Activated naive CD4-positive, alpha-beta T cell treated with anti-CD3 and anti-CD28 coated beads for 36 hours (primary cell): ENCODE data around the gene CCL24. TPM values are rescaled to one million over a fixed set of nuclear protein-coding genes. Genes with fewer than 3 reads are reported as not detected.

Experiments used
- CTCF ChIA-PET: fragments of 350-600 bp; sonication (Branson Sonifier 250); formaldehyde crosslinking; loops from one replicate; lab custom pipeline; 2021; ENCODE audit warnings: antibody characterized with exemption; lab: Charles Lee
- DNase-seq: peaks from one replicate; pipeline ENCODE4 v3.0.0-alpha.2; 2020
- H3K27ac Mint-ChIP-seq: one replicate; pipeline ENCODE4 v1.8.0; 2021; ENCODE audit warnings: mild to moderate bottlenecking, mixed read lengths
- H3K27me3 Mint-ChIP-seq: one replicate; pipeline ENCODE4 v1.8.0; 2021; ENCODE audit warnings: low read depth, mixed read lengths
- H3K36me3 Mint-ChIP-seq: one replicate; pipeline ENCODE4 v1.8.0; 2021; ENCODE audit warnings: low read depth, mixed read lengths
- H3K4me1 Mint-ChIP-seq: one replicate; pipeline ENCODE4 v1.8.0; 2021; ENCODE audit warnings: low read depth, mixed read lengths
- H3K4me3 Mint-ChIP-seq: one replicate; pipeline ENCODE4 v1.8.0; 2021; ENCODE audit warnings: mild to moderate bottlenecking, moderate library complexity, mixed read lengths
- H3K9me3 Mint-ChIP-seq: one replicate; pipeline ENCODE4 v1.8.0; 2021; ENCODE audit warnings: mixed read lengths
- intact Hi-C: fragments of 100-400 bp; cut with micrococcal nuclease; formaldehyde crosslinking; loops from one replicate; pipeline ENCODE4 v1.15.1; 2023
- total RNA-seq, 2 experiments: library from RNA; stranded (reverse); gene quantifications; one replicate each; pipeline ENCODE4 v1.2.3, GENCODE V29; 2021

The CCL24 gene
- total RNA-seq, 2 experiments from 2014 or later, result not detected

DNA sequence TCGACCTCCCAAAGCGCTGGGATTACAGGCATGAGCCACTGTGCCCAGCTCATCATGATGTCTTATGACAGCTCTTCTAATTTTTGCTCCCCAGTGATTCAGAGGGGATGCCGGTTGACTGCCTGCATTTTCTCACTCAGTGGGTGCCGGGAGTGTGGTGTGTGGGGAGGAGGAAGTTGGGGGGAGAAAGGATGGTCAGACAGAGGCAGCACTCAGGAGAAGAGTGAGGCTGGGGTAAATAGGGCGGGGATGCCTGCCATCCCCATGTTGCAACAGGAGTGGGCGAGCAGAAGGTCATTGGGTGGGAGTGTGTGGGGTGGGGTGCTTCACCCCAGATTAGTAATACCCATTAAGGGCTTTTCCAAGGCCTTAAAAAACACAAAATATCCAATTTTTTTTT lies 3.5 kb upstream of the CCL24 start:
- no peaks in the 10 kb centered on the region for H3K4me1 Mint-ChIP-seq
- intact Hi-C loops, result no loop called here
- no peak overlapping the region for H3K4me3 Mint-ChIP-seq
- no peak overlapping the region for H3K27ac Mint-ChIP-seq
- H3K27me3 Mint-ChIP-seq, result peaks cover 3% of the 10 kb centered on the region
- CTCF ChIA-PET, result interaction anchor here (0.6 kb wide), 1 partner anchor 157 kb away, joined by 4 read pairs; no protein-coding TSS in a partner anchor
- no peaks in the 10 kb centered on the region for H3K9me3 Mint-ChIP-seq
- no peak for DNase-seq
- H3K36me3 Mint-ChIP-seq, result no peaks in the 10 kb centered on the region

DNA sequence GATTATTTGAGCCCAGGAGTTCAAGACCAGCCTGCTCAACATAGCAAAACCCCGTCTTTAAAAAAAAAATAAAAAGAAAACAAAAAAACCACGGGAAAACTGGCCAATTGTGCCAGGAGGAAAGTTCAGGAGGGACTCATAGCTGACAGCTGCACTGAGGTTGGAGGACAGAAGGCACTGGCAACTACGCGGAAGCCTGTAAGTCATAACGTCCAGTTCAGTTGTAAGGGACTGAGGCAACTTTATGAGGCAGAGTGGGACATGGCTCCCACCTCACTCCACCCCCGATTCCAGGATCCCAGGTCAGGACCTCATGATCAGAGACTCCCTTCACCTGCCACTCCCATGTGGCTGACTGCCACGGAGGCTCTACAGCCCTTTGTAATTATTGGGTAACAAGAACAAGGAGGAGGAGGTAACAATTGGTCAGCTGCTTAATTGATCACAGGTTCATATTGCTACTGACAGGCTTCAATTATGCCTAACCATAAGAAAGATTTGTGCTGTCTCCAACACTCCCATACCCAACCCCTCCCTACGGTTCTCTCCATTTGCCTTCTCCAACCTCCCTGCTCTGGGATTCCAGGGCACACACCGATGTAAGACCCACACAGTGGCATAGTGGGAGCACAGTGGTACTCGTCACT lies 1.9 kb upstream of the CCL24 start:
- no peak overlapping the region for H3K27ac Mint-ChIP-seq
- no peaks in the 10 kb centered on the region for H3K36me3 Mint-ChIP-seq
- H3K27me3 Mint-ChIP-seq, result peaks cover 3% of the 10 kb centered on the region
- intact Hi-C loops, result no loop called here
- no peaks in the 10 kb centered on the region for H3K4me1 Mint-ChIP-seq
- DNase-seq, result no peak
- H3K9me3 Mint-ChIP-seq, result no peaks in the 10 kb centered on the region
- H3K4me3 Mint-ChIP-seq, result no peak overlapping the region
- CTCF ChIA-PET, result interaction anchor here (1.0 kb wide), 1 partner anchor 139 kb away, joined by 3 read pairs; no protein-coding TSS in a partner anchor

DNA sequence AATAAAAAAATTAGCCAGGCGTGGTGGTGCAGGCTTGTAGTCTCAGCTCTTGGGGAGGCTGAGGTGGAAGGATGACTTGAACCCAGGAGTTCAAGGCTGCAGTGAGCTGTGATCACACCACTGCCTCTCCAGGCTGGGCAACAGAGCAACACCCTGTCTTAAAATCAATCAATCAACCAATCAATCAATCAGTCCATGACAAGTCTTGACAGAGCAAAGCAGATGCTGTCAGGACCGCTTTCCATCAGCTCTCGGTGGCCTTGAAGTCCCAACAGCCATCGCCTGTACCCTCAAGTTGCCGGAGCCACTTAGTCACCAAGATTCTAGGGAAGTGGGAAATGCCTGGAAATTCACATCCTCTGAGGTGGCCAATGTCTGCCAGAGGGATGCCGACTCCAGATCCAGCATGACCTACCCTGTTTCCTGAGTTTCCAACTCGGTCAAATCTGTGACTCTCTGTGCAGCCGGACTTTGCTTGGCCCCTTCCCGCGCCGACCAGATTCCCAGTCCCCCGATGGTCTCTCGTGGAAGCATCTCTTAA lies 871 bp upstream of the CCL24 start:
- no peak for DNase-seq
- Mint-ChIP-seq H3K27me3 (peaks cover 3% of the 10 kb centered on the region), H3K4me3 (no peak overlapping the region), H3K27ac (no peak overlapping the region), H3K4me1 (no peaks in the 10 kb centered on the region), H3K9me3 (no peaks in the 10 kb centered on the region), H3K36me3 (no peaks in the 10 kb centered on the region)
- intact Hi-C loops, result no loop called here
- CTCF ChIA-PET, result no interaction called here

DNA sequence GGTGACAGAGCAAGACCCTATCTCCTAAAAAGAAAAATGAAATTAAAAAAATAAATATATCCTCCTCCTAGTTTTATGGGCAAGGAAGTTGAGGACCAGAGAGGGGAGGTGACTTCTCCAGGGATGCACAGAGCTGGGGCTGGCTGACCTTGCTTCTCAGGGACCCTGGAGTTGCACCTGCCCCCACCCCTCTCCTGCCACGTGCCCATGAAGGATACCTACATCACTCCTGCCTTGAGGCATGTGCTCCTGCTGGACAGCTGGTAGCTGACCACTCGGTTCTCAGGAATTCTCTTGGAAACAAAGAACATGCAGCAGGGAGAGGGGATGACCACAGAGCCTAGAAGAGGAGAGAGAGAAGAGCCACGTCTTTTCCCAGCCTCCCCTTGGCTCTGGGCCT lies 522 bp downstream of the CCL24 start:
- Mint-ChIP-seq H3K4me3 (no peak overlapping the region), H3K4me1 (no peaks in the 10 kb centered on the region), H3K36me3 (no peaks in the 10 kb centered on the region), H3K9me3 (no peaks in the 10 kb centered on the region), H3K27ac (no peak overlapping the region), H3K27me3 (peaks cover 3% of the 10 kb centered on the region)
- CTCF ChIA-PET, result no interaction called here
- no peak for DNase-seq
- intact Hi-C loops, result no loop called here

DNA sequence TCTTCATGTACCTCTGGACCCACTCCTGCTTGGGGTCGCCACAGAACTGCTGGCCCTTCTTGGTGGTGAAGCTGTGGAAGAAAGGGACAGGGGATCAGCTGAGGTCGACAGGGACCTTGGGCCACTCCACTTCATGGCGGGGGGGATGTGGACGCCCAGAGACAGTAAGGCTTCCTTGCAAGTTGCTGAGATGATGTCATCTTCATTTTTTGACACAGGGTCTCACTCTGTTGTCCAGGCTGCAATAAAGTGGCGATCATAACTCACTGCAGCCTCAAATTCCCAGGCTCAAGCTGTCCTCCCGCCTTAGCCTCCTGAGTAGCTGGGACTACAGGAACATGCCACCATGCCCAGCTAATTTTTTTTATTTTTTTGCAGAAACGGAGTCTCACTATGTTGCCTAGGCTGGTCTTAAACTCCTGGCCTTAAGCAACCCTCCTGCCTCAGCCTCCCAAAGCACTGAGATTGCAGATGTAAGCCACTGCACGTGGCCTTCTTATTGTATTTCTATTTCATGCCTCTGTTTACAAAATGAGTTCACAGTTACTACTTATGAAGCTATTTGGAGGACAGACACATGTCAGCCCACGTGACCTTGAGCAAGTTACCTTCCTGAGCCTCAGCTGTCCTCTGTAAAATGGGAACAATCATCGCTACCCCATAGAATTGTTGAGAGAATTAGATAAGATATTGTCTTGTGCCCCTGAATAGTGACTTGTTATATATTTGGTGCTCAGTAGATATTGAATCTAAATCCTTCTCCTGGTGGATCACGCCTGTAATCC lies 1.5 kb downstream of the CCL24 start:
- Mint-ChIP-seq H3K27ac (no peak overlapping the region), H3K4me3 (no peak overlapping the region), H3K9me3 (peaks cover 7% of the 10 kb centered on the region), H3K36me3 (no peaks in the 10 kb centered on the region), H3K27me3 (peaks cover 3% of the 10 kb centered on the region), H3K4me1 (no peaks in the 10 kb centered on the region)
- intact Hi-C loops, result no loop called here
- DNase-seq, result no peak
- CTCF ChIA-PET, result no interaction called here

DNA sequence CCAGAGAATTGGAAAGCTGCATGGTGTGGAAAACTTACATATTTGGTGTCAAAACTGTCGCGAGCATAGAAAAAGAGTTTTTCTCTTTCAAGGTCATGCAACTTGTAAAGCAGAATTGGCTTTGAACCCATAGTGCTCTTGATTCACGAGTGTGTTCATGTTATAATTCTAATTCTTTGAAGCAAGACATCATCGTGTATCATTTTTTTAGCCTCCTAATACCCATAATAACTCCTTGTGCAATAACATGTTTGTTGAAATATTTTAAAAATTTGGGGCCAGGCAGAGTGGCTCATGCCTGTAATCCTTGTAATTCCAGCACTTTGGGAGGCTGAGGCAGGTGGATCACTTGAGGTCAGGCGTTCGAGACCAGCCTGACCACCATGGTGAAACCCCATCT lies 4.2 kb downstream of the CCL24 start:
- no peak for DNase-seq
- Mint-ChIP-seq H3K27ac (no peak overlapping the region), H3K36me3 (peaks cover 2% of the 10 kb centered on the region), H3K4me1 (no peaks in the 10 kb centered on the region), H3K9me3 (peaks cover 15% of the 10 kb centered on the region), H3K4me3 (no peak overlapping the region), H3K27me3 (peaks cover 3% of the 10 kb centered on the region)
- CTCF ChIA-PET, result interaction anchor here (0.6 kb wide), 1 partner anchor 145 kb away, joined by 3 read pairs; no protein-coding TSS in a partner anchor
- intact Hi-C loops, result no loop called here

DNA sequence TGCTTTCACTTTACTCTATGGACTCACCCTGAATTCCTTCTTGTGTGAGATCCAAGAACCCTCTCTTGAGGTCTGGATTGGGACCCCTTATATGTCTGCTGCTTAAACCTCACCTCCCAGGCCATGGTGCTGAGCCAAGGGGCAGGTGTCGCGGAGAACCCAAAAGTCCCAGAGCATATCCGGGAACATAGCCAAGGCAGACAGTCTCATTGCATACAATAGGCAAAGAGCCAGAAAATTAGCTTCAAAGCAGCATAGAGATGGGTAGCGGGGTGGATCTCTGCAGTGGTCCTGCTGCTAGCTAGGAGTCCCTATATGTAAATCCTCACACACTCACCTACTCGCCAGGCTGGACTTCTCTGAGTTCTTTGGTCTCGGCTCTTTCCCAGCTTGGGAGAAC lies 5.5 kb downstream of the CCL24 start:
- intact Hi-C loops, result no loop called here
- H3K27ac Mint-ChIP-seq, result no peak overlapping the region
- H3K4me3 Mint-ChIP-seq, result no peak overlapping the region
- H3K36me3 Mint-ChIP-seq, result peaks cover 2% of the 10 kb centered on the region
- no peak for DNase-seq
- H3K27me3 Mint-ChIP-seq, result no peaks in the 10 kb centered on the region
- CTCF ChIA-PET, result no interaction called here
- H3K4me1 Mint-ChIP-seq, result no peaks in the 10 kb centered on the region
- peaks cover 15% of the 10 kb centered on the region for H3K9me3 Mint-ChIP-seq

DNA sequence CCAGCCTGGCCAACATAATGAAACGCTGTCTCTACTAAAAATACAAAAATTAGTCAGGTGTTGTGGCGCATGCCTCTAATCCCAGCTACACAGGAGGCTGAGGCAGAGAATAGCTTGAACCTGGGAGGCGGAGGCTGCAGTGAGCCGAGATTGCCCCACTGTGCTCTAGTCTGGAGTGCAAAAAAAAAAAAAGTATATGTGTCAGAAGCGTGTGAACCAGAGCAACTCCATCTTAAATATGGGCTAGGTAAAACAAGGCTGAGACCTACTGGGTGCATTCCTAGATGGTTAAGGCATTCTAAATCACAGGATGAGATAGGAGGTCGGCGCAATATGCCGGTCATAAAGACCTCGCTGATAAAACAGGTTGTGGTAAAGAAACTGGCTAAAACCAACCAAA lies 6.2 kb downstream of the CCL24 start:
- intact Hi-C loops, result no loop called here
- Mint-ChIP-seq H3K27ac (no peak overlapping the region), H3K27me3 (no peaks in the 10 kb centered on the region), H3K4me3 (no peak overlapping the region), H3K36me3 (peaks cover 2% of the 10 kb centered on the region), H3K9me3 (peaks cover 15% of the 10 kb centered on the region), H3K4me1 (no peaks in the 10 kb centered on the region)
- CTCF ChIA-PET, result no interaction called here
- no peak for DNase-seq

DNA sequence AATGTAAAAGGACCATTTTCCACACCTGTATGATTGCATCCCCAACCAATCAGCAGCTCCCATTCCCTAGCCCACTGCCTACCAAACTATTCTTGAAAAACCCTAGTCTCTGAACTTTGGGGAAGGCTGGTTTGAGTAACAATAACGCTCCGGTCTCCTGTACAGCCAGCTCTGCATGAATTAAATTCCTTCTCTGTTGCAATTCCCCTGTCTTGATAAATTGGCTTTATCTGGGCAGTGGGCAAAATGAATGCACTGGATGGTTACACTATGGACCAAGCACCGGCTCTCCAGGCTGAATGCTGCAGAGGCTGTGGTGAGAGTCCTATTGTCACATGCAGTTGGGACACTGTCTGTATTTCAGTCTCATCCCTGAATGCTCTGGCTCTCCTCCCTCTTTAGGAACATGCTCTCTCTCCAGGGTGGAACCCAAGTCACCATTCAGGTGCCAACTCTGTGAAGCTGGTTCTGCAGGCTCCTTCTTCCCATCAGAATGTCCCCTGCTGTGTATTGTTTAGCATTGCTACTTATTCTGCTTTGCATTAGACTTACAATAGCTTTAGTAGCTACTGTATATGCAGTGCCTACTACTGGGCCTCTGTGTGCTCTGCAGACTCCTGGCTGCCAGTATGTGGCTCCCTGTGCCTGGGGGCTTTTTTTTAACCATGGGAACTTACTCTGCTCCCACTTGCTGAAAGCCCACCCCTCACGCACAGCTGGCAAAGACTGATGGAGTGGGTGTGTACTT lies 6.9 kb downstream of the CCL24 start:
- H3K4me3 Mint-ChIP-seq, result no peak overlapping the region
- H3K9me3 Mint-ChIP-seq, result peaks cover 15% of the 10 kb centered on the region
- DNase-seq, result no peak
- no peak overlapping the region for H3K27ac Mint-ChIP-seq
- no peaks in the 10 kb centered on the region for H3K27me3 Mint-ChIP-seq
- intact Hi-C loops, result no loop called here
- CTCF ChIA-PET, result no interaction called here
- peaks cover 2% of the 10 kb centered on the region for H3K36me3 Mint-ChIP-seq
- H3K4me1 Mint-ChIP-seq, result no peaks in the 10 kb centered on the region

DNA sequence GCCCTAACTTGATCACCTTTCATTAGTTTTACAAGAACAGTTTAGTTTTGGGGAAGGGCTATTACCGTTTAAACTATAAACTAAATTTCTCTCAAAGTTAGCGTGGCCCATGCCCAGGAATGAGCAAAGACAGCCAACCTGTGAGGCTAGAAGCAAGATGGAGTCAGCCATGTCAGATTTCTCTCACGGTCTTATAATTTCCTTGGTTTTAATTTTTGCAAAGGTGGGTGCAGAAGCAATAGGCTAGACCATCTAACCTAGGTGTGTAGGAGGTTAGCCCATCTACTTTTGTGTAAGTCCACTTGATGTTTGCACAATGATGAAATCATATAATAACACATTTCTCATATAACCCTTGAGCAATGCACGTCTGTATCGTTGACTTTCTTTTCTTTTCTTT lies 8.9 kb downstream of the CCL24 start:
- Mint-ChIP-seq H3K9me3 (peaks cover 15% of the 10 kb centered on the region), H3K27me3 (no peaks in the 10 kb centered on the region), H3K27ac (no peak overlapping the region), H3K36me3 (peaks cover 2% of the 10 kb centered on the region), H3K4me3 (no peak overlapping the region), H3K4me1 (no peaks in the 10 kb centered on the region)
- CTCF ChIA-PET, result no interaction called here
- no peak for DNase-seq
- intact Hi-C loops, result no loop called here

DNA sequence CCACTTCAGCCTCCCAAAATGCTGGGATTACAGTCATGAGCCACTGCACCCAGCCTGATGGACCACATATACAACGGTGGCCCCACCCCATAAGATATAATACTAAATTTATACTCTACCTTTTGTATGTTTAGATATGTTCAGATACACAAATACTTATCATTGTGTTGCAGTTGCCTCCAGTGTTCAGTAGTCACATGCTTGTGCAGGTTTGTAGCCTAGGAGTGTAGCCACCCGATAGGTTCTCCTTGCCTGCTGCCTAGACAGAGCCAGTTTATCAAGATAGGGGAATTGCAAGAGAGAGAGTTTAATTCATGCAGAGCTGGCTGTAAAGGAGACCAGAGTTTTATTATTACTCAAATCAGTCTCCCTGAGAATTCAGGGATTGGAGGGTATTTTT lies 9.6 kb downstream of the CCL24 start:
- H3K27ac Mint-ChIP-seq, result no peak overlapping the region
- no peaks in the 10 kb centered on the region for H3K4me1 Mint-ChIP-seq
- H3K9me3 Mint-ChIP-seq, result peaks cover 15% of the 10 kb centered on the region
- CTCF ChIA-PET, result no interaction called here
- H3K4me3 Mint-ChIP-seq, result no peak overlapping the region
- intact Hi-C loops, result no loop called here
- peaks cover 2% of the 10 kb centered on the region for H3K36me3 Mint-ChIP-seq
- DNase-seq, result no peak
- no peaks in the 10 kb centered on the region for H3K27me3 Mint-ChIP-seq

DNA sequence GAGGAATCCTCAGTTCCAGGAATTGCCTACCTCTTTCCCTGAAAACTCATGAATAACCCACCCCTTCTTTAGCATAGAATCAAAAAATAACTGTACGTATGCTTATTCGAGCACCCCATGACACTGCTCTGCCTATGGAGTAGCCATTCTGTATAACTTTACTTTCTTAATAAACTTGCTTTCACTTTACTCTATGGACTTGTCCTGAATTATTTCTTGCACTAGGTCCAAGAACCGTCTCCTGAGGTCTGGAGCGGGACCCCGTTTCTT lies 11.1 kb downstream of the CCL24 start:
- H3K4me1 Mint-ChIP-seq, result no peaks in the 10 kb centered on the region
- no peaks in the 10 kb centered on the region for H3K27me3 Mint-ChIP-seq
- no peak for DNase-seq
- H3K27ac Mint-ChIP-seq, result no peak overlapping the region
- H3K9me3 Mint-ChIP-seq, result peaks cover 12% of the 10 kb centered on the region
- H3K36me3 Mint-ChIP-seq, result peaks cover 2% of the 10 kb centered on the region
- CTCF ChIA-PET, result no interaction called here
- no peak overlapping the region for H3K4me3 Mint-ChIP-seq
- intact Hi-C loops, result no loop called here
